Measurements from ENCODE around the gene BORCS6. TPM values are rescaled to one million over a fixed set of nuclear protein-coding genes. Genes with fewer than 3 reads are reported as not detected.

The BORCS6 gene
- total and polyA plus RNA-seq, 2 experiments from 2014 or later = 1.8 to 7.1 TPM

GRCh38 chr17:8204761-8205555 lies 15.0 kb upstream of the BORCS6 start:
- no peak for TF ChIP-seq REST (IDR thresholded peaks at IDR 0.05; ENCODE audit: unreplicated experiment)
- no peak for TF ChIP-seq CREB1 (CRISPR knock-in tag; IDR thresholded peaks at IDR 0.05; ENCODE audit: low read depth)
- no peak for TF ChIP-seq EZH2 (IDR thresholded peaks at IDR 0.05; ENCODE audit: low read depth, unreplicated experiment)
- no peak for TF ChIP-seq STAT1 (IDR thresholded peaks at IDR 0.05; ENCODE audit: unreplicated experiment)
- H3K9me2 ChIP-seq (ENCODE audit: insufficient read depth) = no peaks in the 10 kb centered on the region
- Mint-ChIP-seq H3K9me3 (no peaks in the 10 kb centered on the region; the same call in 1 of the 3 replicates), H3K4me3 (no peak overlapping the region), H3K27ac (no peak overlapping the region), H3K36me3 (ENCODE audit: low read depth) (peaks cover 71% of the 10 kb centered on the region), H3K27me3 (ENCODE audit: insufficient read depth, low read depth, poor library complexity) (peaks cover 28% of the 10 kb centered on the region), H3K4me1 (peaks cover 7% of the 10 kb centered on the region; the same call in 2 of the 3 replicates)
- H3K27me3 ChIP-seq (ENCODE audit: insufficient read depth) = no peaks in the 10 kb centered on the region
- H3K4me3 ChIP-seq = no peak overlapping the region
- peaks cover 30% of the 10 kb centered on the region for H3K79me2 ChIP-seq (replicated peaks; ENCODE audit: insufficient read depth)
- H3K4me1 ChIP-seq (ENCODE audit: insufficient read depth) = peaks cover 12% of the 10 kb centered on the region
- peaks cover 36% of the 10 kb centered on the region for H3K36me3 ChIP-seq (ENCODE audit: insufficient read depth)
- no peak overlapping the region for H3K4me2 ChIP-seq
- peaks cover 44% of the 10 kb centered on the region for H3F3A ChIP-seq (replicated peaks; ENCODE audit: low read depth)
- DNase-seq (ENCODE audit: low spot score) = no peak
- no peak overlapping the region for H2AFZ ChIP-seq
- peaks cover 17% of the 10 kb centered on the region for H4K20me1 ChIP-seq (replicated peaks; ENCODE audit: insufficient read depth)
- H3K27ac ChIP-seq (ENCODE audit: low read depth) = no peak overlapping the region
- no peak for ATAC-seq

- ATAC-seq (peak; percentile 53), DNase-seq (ENCODE audit: low spot score) (peak; percentile 97)
- peaks cover 7% of the 10 kb centered on the region for H3K4me1 Mint-ChIP-seq
- H3K4me3 ChIP-seq = peak overlapping the region; percentile 34
- H3K9me3 Mint-ChIP-seq = no peaks in the 10 kb centered on the region
- H3K27ac ChIP-seq (ENCODE audit: low read depth) = peak overlapping the region; percentile 9
- H3K36me3 Mint-ChIP-seq (ENCODE audit: low read depth) = no peaks in the 10 kb centered on the region; the same call in 2 of the 3 replicates
- H3K9me2 ChIP-seq (ENCODE audit: insufficient read depth) = no peaks in the 10 kb centered on the region
- no peak overlapping the region for H2AFZ ChIP-seq
- TF ChIP-seq ZNF114 (CRISPR knock-in tag; IDR thresholded peaks at IDR 0.05) (no peak), POLR2AphosphoS5 (IDR thresholded peaks at IDR 0.05; ENCODE audit: low read depth) (peak; percentile 91), JUNB (IDR thresholded peaks at IDR 0.05; ENCODE audit: unreplicated experiment) (no peak), EZH2phosphoT487 (IDR thresholded peaks at IDR 0.05; ENCODE audit: unreplicated experiment) (no peak)
- no peaks in the 10 kb centered on the region for H3K79me2 ChIP-seq (replicated peaks; ENCODE audit: insufficient read depth)
- no peaks in the 10 kb centered on the region for H4K20me1 ChIP-seq (replicated peaks; ENCODE audit: insufficient read depth)
- H3K4me2 ChIP-seq = peak overlapping the region; percentile 75
- H3K4me3 Mint-ChIP-seq = no peak overlapping the region
- no peaks in the 10 kb centered on the region for H3K36me3 ChIP-seq (ENCODE audit: insufficient read depth)
- peaks cover 9% of the 10 kb centered on the region for H3K4me1 ChIP-seq (ENCODE audit: insufficient read depth)
- H3F3A ChIP-seq (replicated peaks; ENCODE audit: low read depth) = peaks cover 10% of the 10 kb centered on the region
- peaks cover 13% of the 10 kb centered on the region for H3K27me3 ChIP-seq (ENCODE audit: insufficient read depth)
- no peak overlapping the region for H3K27ac Mint-ChIP-seq
- H3K27me3 Mint-ChIP-seq (ENCODE audit: insufficient read depth, low read depth, poor library complexity) = peaks cover 11% of the 10 kb centered on the region
Observed at GRCh38 chr17:8192070-8192815, 2.3 kb upstream of the BORCS6 start.

Data from GM23338 (cell line).